Heart right ventricle (tissue), 16 donors: ENCODE data around the gene EGFLAM. TPM values are rescaled to one million over a fixed set of nuclear protein-coding genes. Genes with fewer than 3 reads are reported as not detected.
A peak's percentile ranks its signal among the peaks of the same experiment; 100 is the strongest.

ENCODE experiments used
- ATAC-seq, 8 donors: fragments of 200-7000 bp; cut with Tn5 transposase; one replicate each; pipeline ENCODE4 v1.9.1; 2020; ENCODE audit warnings: mild to moderate bottlenecking in 8 of 8, moderate library complexity in 8 of 8, moderate number of reproducible peaks in 1 of 8
- DNase-seq, 2 donors: peaks; one replicate each; pipeline ENCODE4 v3.0.0-alpha.2; 2020
- H3K27ac ChIP-seq, 10 donors: fragments of 200-600 bp; sonication (generic) in 2 of 10; one replicate each; pipeline versions ENCODE4 v1.5.0 to v1.8.0; 2020 to 2022; ENCODE audit warnings: mild to moderate bottlenecking in 3 of 10
- H3K27me3 ChIP-seq, 7 donors: fragments of 200-600 bp; one replicate each; pipeline ENCODE4 v1.8.0; 2021 to 2022; ENCODE audit warnings: mild to moderate bottlenecking in 2 of 7
- H3K36me3 ChIP-seq, 9 donors: fragments of 200-600 bp; sonication (generic) in 1 of 9; one replicate each; pipeline versions ENCODE4 v1.5.0 to v1.8.0; 2020 to 2022; ENCODE audit warnings: mild to moderate bottlenecking in 2 of 9
- H3K4me1 ChIP-seq, 9 donors: fragments of 200-600 bp; sonication (generic) in 1 of 9; one replicate each; pipeline versions ENCODE4 v1.5.0 to v1.8.0; 2020 to 2022; ENCODE audit warnings: mild to moderate bottlenecking in 4 of 9
- H3K4me3 ChIP-seq, 10 donors: fragments of 200-600 bp; sonication (generic) in 2 of 10; one replicate each; pipeline versions ENCODE4 v1.5.0 to v1.8.0; 2020 to 2022; ENCODE audit warnings: mild to moderate bottlenecking in 7 of 10, moderate library complexity in 2 of 10
- H3K9me3 ChIP-seq, 11 donors: fragments of 200-600 bp in 10 of 11; sonication (generic) in 2 of 11; one replicate each; pipeline versions ENCODE4 v1.5.0 to v1.8.0; 2013 to 2022; ENCODE audit warnings: mild to moderate bottlenecking in 2 of 11, control low read depth in 1 of 11, moderate library complexity in 1 of 11
- CTCF ChIP-seq, 9 donors: fragments of 200-600 bp; sonication (generic) in 2 of 9; IDR thresholded peaks; one replicate each; pipeline versions ENCODE4 v1.5.0 to v1.8.0; 2021 to 2022; ENCODE audit warnings: antibody characterized with exemption in 9 of 9, mild to moderate bottlenecking in 5 of 9, moderate library complexity in 1 of 9
- WGBS, 2 donors: extraction: QIAGEN DNeasy Blood & Tissue Kit; methylation state at CpG; one replicate each; pipeline ENCODE4 v1.1.7; 2013; ENCODE audit warnings: inconsistent platforms in 1 of 2; 5-methylcytosine and 5-hydroxymethylcytosine counted together
- intact Hi-C, 10 donors: fragments of 100-400 bp; cut with DNase I; formaldehyde crosslinking; loops; one replicate each; pipeline versions ENCODE4 v1.11.1 to v1.14.2; 2022
- polyA plus RNA-seq, 2 donors: library from polyadenylated mRNA; stranded (reverse); fragments of 200-250 nt; gene quantifications; one replicate each; pipeline ENCODE4 v1.2.3, GENCODE V29; 2013
- total RNA-seq, 10 donors: library from RNA; stranded (reverse); fragmentation: NEBNext Ultra II Directional in 3 of 10; extraction: Animal tissue kit (Norgen Biotek cat#: 25700) in 3 of 10; gene quantifications; one replicate each; pipeline versions ENCODE4 v1.2.1 to v1.2.4, GENCODE V29; 2021 to 2023
- donor health status: Arrhythmogenic right ventricular cardiomyopathy.
- donor health status: ischemic (EF 13 %, LVEDD 7.1; RV severe dilation, severe dysfunction).
- donor health status: healthy with polysubstance abuse.
- donor health status: DM: no; HTN: yes; CAD: no.
- donor health status: DM: no; HTN: no; CAD: no.
- donor health status: ischemic (EF 25% LVEDD 6.9; RV normal size, moderate dysfunction).
- donor health status: ischemic (EF 25% LVEDD 5.7; RV mildly dilated, moderate dysfunction).
- donor health status: healthy.
- donor health status: DM: yes; HTN: yes; CAD: no.
- donor health status: Ischemic cardiomyopathy.
- donor health status: ischemic (EF 35%, LVEDD 5.7; RV mildly dilated, moderate dysfunction).
- donor health status: nonischemic (EF 11% LVEDD 7.7; RV severe dilation, severe dysfunction).
- donor health status: DM: yes; HTN: yes; CAD: no.
- donor health status: PGD.
- donor health status: ischemic (EF 29% LVEDD 5.4; RV normal size, mild dysfunction).
- donor health status: nonischemic (EF 23%, LVEDD 6.1; RV moderate dilation, normal function).

EGFLAM gene
- total and polyA plus RNA-seq, 12 donors: 3.4 to 15.3 (median 7.6) TPM

- DNase-seq: no peak
- Histone ChIP-seq H3K4me3 (no peak overlapping the region), H3K4me1 (peaks cover 0 to 6% (median 0%) of the 10 kb centered on the region in 9 donors), H3K27me3 (peaks cover 0 to 33% (median 6%) of the 10 kb centered on the region in 7 donors), H3K27ac (peak overlapping the region in 1 of 10 donors; percentile 31), H3K9me3 (no peaks in the 10 kb centered on the region), H3K36me3 (no peaks in the 10 kb centered on the region)
- TF ChIP-seq CTCF (IDR thresholded peaks at IDR 0.05): no peak
- no peak for ATAC-seq
- intact Hi-C loops: no loop called here
- WGBS, 2 donors: 25 to 33% methylated on average over 7 of the region's 7 CpGs
Measured at GRCh38 chr5:38379350-38379937, 121.1 kb downstream of the EGFLAM start.

GRCh38 chr5:38380537-38380936 is 122.2 kb downstream of the EGFLAM start:
- H3K27me3 ChIP-seq: peaks cover 0 to 30% (median 6%) of the 10 kb centered on the region in 7 donors
- intact Hi-C loops: loop anchor here in 2 of 10 donors (5.0 to 10.0 kb wide), 2 partner anchors 116 to 542 kb away; no protein-coding TSS in a partner anchor
- no peak overlapping the region for H3K4me3 ChIP-seq
- no peaks in the 10 kb centered on the region for H3K36me3 ChIP-seq
- no peaks in the 10 kb centered on the region for H3K9me3 ChIP-seq
- no peak for ATAC-seq
- H3K4me1 ChIP-seq: peaks cover 0 to 6% (median 0%) of the 10 kb centered on the region in 9 donors
- no peak overlapping the region for H3K27ac ChIP-seq
- no peak for TF ChIP-seq CTCF (IDR thresholded peaks at IDR 0.05)
- no peak for DNase-seq
- WGBS, 2 donors: 87 to 94% methylated on average over 4 of the region's 4 CpGs

GRCh38 chr5:38381361-38381760 is 123.0 kb downstream of the EGFLAM start:
- Histone ChIP-seq H3K27me3 (peaks cover 0 to 28% (median 6%) of the 10 kb centered on the region in 7 donors), H3K4me1 (peaks cover 0 to 6% (median 0%) of the 10 kb centered on the region in 9 donors), H3K4me3 (no peak overlapping the region), H3K36me3 (no peaks in the 10 kb centered on the region), H3K27ac (no peak overlapping the region), H3K9me3 (no peaks in the 10 kb centered on the region)
- no peak for DNase-seq
- no peak for ATAC-seq
- TF ChIP-seq CTCF (IDR thresholded peaks at IDR 0.05): no peak
- intact Hi-C loops: loop anchor here in 2 of 10 donors (5.0 to 10.0 kb wide), 2 partner anchors 117 to 541 kb away; no protein-coding TSS in a partner anchor
- WGBS, 2 donors: 90% methylated on average over 5 of the region's 5 CpGs

GRCh38 chr5:38382898-38383297 is 124.5 kb downstream of the EGFLAM start:
- intact Hi-C loops: loop anchor here in 2 of 10 donors (5.0 to 10.0 kb wide), 2 partner anchors 118 to 539 kb away; no protein-coding TSS in a partner anchor
- ATAC-seq (peak; percentile 71 to 92 (median 81)), DNase-seq (peak; percentile 30 to 58)
- Histone ChIP-seq H3K4me3 (no peak overlapping the region), H3K27ac (no peak overlapping the region), H3K4me1 (peaks cover 0 to 6% (median 0%) of the 10 kb centered on the region in 9 donors), H3K9me3 (no peaks in the 10 kb centered on the region), H3K36me3 (no peaks in the 10 kb centered on the region), H3K27me3 (peaks cover 0 to 28% (median 6%) of the 10 kb centered on the region in 7 donors)
- 39 to 42% methylated on average over 7 of the region's 7 CpGs for WGBS, 2 donors
- TF ChIP-seq CTCF (IDR thresholded peaks at IDR 0.05): peak; percentile 51 to 85 (median 79)
